GM21786 (cell line): Measurements from ENCODE around the gene HOMER2.
A peak's percentile ranks its signal among the peaks of the same experiment; 100 is the strongest.
"Not testable (repeated sequence)": the region's sequence is repeated elsewhere in the genome, so short reads cannot be mapped to it uniquely, and the experiment has no call there.

Source experiments
- ATAC-seq: cut with Tn5 transposase; IDR thresholded peaks from one replicate; pipeline ENCODE4 v1.9.1; 2021; ENCODE audit not compliant: unreplicated experiment

Gene HOMER2

DNA sequence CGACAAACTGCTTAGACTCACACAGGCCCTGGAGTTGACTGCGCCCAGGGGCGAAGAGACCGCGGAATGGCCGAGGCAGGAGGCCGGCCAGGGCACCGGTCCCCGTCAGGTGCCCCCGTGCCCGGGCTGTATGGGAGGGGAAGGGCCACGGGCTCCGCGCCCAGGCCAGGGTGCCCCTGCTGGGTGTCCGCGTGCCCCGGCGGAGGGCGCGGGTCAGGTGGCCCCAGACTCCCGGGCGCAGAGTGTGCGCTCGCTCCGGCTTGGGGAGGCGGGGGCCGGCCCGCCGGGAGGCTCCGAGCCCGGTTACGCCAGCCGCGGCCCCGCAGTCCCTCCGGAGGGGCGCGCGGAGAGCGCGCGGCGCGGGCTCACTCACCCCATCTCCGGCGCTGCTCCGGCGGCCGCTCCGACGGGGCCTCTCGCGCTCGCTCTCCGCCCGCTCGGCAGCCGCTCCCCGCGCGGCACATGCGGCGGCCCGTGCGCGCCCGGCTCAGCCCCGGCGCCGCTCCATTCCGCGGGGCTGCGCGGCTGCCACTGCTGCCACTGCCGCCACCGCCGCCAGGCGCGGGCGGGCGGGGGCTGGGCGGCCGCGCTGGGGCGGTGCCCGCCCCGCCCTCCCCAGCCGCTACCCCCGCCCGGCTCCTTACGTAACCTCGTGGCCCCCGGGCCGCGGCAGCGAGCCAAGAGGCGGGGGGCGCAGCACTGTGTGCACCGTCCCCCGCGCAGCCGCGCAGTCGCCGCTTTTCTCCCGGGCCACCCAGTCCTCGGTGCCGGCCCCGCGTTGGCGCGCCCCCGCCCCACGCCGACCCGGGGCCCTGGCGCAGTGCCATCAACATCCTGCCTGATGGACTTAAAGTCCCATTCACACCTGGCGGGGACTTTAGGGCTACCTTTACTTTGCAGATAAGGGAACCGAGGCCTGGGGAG, at the start of gene HOMER2:
Gene HOMER2, minus strand, starts transcription at position 563 of the 924 bp plus-strand sequence. Its CDS starts 185 bp downstream, at position 378.
- ATAC-seq = no peak

DNA sequence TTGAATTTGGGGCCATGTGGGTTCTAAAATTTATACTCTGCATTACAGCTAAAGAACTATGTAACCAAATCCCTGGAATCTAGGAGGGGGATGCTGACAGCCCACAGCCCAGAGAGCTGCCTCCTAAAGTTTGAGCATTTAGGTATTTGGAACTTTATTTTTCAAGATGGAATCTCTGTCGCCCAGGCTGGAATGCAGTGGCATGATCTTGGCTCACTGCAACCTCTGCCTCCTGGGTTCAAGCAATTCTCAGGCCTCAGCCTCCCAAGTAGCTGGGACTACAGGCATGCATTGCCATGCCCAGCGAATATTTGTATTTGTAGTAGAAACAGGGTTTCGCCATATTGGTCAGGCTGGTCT, 48.1 kb upstream of the HOMER2 start:
- ATAC-seq = not testable (repeated sequence)

DNA sequence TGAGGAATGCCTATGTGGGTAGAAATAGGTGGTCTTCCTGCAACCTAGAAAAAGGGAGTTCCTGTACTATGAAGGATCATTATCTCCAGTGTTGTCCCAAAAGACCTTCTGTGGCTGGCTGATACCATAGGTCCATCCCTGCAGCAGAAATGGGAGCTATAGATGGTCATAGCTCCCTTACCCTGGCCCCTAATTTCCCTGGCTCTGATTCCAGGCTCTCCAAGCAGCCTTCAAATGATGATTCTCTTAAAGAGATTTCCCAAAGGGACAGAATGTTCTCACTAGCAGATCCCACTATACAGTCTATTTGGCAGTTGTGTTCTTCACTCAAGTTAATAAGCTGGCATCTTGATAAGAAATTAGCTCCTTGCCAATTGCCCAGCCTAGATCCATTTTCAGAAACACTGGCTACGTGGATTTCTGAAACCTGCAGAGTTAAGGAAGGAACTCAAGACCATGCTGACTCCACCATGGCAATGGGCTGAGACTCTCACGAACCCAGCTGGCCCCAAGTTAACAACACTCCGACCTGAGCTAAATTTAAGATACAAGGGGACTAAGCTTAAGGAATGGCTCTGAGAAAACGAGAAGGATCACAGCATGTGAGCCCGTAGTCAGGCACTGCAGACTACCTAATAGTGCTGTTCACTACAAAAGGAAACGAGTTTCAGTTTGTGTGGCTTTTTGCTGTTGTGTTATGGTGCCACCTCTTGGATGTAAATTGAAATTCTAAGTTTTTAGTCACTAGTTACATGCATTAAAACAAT, 47.6 kb upstream of the HOMER2 start:
- peak; percentile 70 for ATAC-seq

DNA sequence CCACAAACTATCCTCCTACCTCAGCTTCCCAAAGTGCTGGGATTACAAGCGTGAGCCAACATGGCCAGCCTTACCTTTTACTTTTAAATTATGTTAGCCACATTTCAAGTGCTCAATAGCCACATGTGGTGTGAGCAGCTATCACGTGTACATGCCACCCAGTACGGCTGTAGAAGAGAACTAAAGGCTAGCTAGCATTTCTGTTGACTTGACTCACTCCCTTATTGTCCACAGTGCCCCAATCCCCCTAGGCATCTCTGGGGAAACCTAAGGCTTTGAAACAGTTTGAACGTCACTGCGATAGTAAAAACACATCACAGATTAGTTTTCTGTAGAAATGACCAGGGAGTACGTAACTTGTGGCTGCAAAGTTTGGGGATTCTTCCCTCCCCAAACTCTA, 46.9 kb upstream of the HOMER2 start:
- no peak for ATAC-seq

DNA sequence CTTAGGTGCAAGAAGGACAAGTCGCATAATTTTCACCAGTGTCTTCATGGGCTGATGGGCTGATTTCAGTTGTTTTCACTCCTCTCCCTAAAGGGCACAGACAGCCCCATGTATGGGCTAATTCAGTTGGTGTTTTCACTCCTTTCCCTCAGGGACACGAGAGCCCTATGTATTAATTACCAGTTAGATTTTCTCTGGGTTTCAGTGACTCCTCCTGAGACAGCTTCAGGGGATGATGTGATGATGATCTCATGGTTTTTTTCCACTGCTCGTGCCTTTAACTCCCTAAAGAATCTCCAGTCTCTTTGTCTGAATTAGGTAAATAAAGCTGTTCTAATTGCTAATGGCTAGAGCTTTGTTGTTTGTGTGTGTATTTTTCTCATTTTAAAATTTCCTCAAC, 43.4 kb upstream of the HOMER2 start:
- ATAC-seq = no peak

DNA sequence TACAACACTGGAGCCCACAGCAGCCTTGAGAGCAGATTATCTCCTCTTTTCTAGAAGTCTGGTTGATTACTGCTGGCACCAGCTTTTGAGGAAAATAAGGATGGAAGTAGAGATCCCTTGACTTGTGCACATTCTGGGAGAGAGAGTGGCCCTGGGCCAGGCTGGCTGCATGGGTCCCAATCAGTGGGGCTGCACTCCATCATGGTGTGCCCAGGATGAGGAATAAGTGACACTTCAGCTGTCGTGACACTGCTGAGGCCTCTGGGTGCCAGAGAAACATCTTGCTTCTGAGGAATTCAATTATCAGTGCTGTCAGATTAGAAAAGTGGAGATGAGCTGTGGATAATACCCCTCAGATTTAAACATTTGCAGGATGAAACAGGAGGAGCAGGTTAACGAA, 42.6 kb upstream of the HOMER2 start:
- ATAC-seq = no peak

DNA sequence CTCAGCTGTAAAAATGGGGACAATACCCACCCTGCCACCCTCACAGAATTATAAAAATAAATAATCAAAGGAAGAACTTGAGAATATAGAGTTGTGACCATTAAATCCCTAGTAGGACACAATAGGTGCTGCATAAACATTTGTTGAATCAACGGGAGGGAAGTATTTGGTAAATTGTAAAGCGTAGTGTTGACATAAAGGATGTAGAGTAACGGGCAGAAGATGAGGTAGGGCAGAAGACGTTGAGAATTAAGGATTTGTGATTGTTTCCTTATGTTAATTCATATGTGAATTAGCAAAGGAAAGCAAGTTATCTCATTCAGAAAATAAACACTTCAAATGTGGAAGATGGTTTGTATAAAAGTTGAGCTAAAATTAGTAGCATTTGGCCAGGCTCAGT, 40.6 kb upstream of the HOMER2 start:
- ATAC-seq = no peak

DNA sequence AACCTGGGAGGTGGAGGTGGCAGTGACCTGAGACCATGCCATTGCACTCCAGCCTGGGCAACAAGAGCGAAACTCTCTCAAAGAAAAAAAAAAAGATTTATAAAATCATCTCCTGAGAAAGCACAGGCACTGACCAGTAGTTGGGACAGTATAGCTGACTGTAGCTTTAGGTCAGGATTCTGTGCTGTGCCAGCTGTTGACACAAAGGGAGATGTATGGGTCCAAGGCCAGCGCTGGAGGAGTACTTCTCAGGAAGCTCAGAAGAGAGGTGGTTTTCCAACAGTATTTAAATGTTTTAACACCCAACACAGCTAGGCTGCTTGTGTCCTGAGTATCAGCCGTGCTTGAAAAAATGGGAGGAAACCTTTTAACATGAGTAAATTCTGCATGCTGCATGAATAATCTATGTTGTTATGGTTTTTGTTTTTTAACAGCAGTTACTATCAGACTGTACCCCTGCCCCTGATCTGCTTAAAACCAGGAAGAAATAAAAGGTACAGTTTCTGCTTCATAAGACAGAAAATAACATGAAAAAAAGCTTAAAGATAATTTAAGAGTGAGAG, 40.0 kb upstream of the HOMER2 start:
- ATAC-seq = no peak

DNA sequence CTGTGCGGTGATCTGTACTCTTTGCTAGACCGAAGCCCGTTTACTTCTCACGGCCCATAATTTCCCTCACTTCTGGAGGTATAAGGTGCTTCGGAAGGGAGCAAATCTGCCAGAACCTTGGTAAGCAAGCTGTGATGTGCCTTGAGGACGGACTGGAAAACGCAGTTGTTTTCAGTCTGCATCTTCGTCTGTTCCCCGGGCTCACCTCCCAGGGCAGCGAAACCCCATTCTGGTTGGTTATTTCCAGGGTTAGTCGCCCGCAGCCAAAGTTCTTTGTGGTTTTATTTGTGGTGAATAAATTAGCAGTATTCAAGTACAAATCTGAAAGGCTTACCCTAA, 33.9 kb upstream of the HOMER2 start:
- peak; percentile 7 for ATAC-seq

DNA sequence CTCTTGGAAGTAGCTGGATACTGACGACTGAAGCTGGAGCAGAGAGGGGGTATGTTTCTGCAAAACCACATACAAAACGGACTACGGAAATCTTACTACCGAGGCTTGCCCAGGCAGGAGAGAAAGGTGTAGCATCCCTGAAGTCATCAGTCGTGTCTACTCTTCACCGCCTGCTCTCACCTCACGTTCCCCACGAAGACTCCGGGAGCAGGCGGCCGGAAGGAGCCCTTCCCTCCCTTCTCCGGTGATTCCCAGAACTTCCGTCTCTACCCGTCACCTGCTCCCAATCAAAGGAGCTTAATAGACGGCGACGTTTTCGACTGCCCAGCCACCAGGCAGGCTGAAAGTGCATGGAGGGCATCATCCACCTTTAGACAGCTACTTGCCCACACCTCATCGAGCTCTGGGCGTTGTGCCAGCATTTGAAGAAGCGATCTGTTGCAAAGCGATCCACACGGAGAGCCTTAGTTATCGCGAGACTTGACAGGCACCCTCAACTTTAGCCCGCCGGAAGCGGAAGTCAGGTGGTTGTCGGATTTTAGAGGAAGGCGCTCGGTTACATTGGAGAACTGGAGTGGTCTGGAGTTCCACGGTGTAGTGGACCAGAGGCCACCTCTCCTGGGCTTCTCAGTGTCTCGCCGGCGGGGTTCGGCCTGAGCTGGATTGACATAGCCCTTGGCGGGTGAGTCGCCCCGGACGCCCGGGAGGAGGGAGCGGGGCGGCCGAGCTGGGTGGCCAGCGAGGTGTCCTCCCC, 33.3 kb upstream of the HOMER2 start, which contains the start of gene RAMAC:
Gene RAMAC, plus strand, starts transcription at position 523 of the 754 bp plus-strand sequence. CDS start 2,809 bp downstream, outside the sequence.
- peak; percentile 96 for ATAC-seq

DNA sequence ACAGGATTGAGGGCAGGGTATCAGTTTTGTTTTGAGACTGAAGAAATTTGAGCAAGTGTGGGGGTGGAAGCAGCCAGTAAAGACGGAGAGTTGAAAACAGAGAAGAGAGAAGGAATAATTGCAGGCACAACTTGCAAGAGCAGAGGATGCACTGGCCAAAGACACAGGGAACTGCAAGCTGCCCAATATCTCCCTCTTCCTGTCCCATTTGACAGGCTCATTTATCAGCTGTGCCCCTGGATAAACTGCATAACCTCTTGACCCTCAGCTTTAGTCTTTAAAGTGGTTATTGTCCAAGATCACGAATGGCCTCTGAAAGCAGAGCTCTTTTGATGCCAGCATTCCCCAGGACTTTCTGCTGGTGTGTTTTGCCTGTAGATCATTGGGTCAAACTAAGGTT, 28.5 kb upstream of the HOMER2 start:
- ATAC-seq = no peak

DNA sequence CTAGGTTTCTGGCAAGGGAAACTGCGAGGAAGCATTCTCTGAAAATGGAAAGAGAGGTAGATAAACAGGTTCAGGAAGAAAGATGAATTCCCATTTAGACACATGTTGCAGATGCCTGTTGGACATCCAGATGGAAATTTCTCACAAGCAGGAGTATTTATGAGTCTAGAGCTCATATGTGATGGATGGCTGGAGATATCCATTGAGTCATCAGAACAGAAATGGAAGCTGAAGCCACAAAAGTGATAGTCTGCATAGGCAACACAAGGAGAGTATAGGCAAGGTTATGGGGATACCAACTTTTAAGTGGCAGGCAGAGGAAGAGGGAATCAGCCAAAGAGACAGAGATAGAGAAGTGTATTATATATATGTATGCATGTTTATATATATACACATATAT, 27.2 kb upstream of the HOMER2 start:
- no peak for ATAC-seq

DNA sequence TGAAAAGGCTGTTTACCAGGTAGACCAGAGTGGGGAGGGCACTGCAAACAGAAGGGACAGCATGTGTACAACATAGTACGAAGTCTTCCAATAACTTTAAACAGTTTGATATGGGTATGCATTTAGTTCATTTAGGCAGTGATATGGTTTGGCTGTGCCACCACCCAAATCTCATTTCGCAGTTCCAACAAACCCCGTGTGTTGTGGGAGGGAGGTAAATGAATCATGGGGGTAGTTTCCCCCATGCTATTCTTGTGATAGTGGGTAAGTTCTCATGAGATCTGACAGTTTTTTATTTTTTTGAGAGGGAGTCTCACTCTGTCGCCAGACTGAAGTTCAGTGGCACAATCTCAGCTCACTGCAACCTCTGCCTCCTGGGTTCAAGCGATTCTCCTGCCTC, 25.9 kb upstream of the HOMER2 start:
- ATAC-seq = no peak

DNA sequence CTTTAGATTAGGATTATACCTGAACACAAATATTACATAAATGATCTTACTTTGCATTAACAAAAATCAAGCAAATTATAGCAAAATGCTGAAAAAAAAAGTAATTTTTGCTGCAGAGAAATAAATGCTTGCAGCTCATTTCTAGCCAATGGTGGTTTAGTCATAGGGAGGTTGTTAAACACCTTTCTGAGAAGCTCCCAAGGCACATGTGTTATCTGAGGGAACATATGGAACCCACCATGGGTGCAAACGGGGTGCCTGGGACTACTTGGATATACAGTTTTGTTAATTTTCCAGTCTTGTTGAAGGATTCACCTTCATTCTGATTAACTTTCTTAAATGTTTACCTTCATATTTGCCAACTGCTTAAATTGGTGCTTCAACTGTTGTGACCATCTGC, 24.6 kb upstream of the HOMER2 start:
- ATAC-seq = no peak

DNA sequence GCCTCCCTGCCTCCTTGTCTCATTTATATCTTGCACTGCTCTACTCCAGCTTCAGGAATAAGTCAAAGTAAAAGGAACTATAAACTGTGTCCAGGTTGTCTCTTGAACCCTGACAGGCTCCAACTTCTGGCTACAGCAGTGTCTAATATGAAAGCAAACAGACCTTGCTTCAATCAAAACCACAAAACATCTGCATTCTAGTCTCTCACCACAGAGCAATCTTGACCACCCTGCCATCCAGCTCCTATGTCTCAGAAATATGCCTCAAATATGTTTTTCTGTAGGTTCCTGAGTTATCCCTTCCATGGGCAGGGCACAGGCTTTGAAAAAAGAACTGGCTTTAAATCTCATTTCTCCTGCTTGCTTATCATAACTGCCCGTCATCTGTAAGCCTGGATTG, 20.5 kb upstream of the HOMER2 start:
- no peak for ATAC-seq

DNA sequence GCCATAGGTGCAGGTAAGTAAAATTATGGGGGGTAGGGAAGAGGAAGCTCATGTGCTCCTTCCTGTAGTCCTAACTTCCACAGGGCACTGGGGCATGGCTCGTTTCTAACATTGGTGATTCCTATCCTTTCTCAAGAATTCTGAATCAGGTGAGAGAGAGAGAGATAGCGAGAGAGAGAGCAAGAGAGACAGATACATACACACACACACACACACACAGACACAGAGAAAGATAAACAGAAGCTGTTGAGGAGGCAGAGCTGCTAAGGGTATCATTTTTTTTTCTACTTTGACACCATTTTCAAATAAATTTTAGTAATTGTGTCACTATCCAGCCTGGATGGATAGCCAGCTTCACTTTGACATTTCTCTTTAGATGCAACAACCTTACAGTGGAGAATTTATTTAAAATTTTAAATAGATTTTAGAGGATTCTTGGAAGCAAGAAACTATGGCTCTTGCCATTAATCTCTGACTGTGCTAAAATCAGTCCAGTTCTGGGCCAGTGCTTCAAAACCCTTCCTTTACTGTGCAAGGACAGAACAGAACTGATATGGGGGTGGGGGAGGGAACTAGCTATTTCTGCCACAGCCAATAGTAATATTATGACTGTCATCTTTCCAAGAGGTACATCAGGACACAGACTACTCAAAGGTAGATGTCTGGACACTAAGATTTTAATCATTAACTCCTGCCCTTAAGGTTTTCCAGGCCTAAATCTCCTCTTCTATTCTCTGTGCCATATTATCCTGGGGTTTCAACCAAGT, 18.9 kb upstream of the HOMER2 start:
- ATAC-seq = no peak

DNA sequence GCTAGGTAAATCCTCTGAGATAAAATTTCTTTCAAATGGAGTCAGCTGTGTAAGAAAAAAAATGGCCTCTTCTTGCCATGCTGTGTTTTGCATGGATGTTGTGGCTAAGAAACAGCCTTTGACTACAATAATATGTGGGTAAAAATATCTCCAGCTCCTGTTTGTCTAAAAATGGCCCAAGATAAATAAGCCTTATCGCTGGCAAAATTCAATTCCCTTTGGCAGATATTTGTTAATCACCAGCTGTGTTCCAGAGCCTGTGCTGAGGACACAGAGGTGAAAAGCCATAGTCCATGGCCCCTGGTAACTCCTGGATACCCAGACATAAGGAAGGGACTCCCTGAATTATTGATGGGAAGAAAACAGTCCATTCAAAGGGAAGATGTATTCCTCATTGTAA, 18.2 kb upstream of the HOMER2 start:
- no peak for ATAC-seq

DNA sequence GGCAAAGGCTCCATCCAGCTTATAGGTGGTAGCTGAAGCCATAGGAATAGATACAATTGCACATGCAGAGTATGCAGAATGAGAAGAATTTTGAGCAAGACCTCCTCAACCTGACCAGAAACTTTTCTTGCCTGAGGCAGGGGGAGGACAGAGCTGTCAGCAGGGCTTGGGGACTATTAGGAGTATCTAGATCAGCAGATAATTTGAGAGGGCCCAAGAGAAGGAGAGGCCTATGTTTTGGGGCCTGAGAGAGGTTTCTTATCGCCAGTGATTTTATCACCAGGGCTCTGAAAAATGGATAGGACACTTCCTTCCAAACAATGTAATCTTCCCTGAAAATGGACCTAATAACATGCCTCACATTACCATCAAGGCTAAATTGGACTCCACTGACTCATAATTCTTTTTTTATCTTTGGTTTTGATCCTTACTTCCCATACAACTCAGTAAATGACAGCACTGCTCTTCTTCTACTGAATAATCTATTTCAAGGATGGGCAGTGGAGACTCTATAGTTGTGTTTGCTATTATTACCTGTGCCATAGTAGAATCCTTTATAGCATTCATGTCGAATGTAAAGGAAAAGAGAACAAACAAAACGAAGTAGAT, 17.7 kb upstream of the HOMER2 start:
- no peak for ATAC-seq

DNA sequence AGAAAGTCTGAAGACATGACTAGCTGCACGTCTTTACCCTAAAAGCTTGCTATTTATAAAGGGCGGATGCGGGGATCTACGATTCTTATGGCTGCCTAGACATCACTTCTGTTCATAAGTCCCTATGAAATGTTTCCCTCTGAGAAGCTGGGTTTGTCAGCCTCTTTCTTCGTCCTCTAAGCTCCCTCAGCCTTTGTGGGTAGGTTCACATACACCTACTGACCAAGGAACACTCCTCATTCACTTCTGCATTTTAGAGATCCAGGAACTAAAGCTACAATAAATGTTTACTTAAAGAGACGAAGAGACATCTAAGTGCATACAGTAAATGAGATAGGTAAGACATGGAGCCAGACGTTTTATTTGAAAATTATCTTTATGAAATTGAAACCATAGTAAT, 16.8 kb upstream of the HOMER2 start:
- no peak for ATAC-seq

DNA sequence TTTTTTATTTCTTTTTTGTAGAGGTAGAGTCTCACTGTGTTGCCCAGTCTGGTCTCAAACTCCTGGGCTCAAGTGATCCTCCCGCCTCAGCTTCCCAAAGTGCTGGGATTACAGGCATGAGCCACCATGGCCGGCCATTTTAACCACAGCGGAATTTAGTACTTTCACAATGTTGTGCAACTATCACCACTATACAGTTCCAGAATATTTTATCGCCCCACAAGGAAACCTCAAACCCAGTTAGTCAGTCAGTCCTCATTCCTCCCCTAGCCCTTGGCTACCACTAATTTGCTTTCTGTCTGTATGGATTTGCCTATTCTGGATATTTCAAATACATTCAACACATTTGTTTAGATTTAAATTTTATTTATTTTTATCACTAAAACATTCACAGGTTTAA, 15.5 kb upstream of the HOMER2 start:
- no peak for ATAC-seq
